Tibial nerve (tissue), 4 donors: ENCODE measurements around the gene CCDC149.

Source experiments
- EP300 ChIP-seq, 2 donors: sonication (generic); formaldehyde crosslinking; IDR thresholded peaks; one replicate each; pipeline ENCODE4 v1.6.1; 2017; ENCODE audit warnings: antibody characterized with exemption in 2 of 2, mild to moderate bottlenecking in 1 of 2
- POLR2A ChIP-seq, 2 donors: fragments of 450-650 bp; IDR thresholded peaks; one replicate each; pipeline ENCODE4 v1.6.1; 2017; ENCODE audit warnings: antibody characterized with exemption in 2 of 2, mild to moderate bottlenecking in 2 of 2, moderate library complexity in 2 of 2
- TF ChIP-seq, protein P1 (sequence below), 5 experiments: fragments of 200-600 bp in 3 of 5; fragments of 450-650 bp in 2 of 5; sonication (generic) in 3 of 5; IDR thresholded peaks; one replicate each; pipeline ENCODE4 v1.5.1; 2016 to 2019; ENCODE audit warnings: antibody characterized with exemption in 5 of 5, mild to moderate bottlenecking in 3 of 5, moderate library complexity in 2 of 5

DNA sequence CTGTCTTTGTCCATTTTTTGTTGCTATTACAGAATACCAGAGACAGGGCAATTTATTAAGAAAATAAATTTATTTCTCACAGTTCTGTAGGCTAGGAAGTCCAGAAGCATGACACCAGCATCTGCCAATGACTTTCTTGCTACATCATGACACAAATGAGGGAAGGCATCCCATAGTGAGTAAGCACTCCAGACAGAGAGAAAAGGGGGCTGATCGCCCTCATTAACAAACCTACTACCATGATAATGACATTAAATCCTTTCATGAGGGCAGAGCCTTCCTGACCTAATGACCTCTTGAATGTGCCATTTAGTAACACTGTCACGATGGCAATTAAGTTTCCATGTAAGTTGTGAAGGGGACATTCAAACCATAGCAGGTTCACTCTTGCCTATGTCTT, 20.1 kb downstream of the CCDC149 start:
- TF ChIP-seq, protein P1, sequence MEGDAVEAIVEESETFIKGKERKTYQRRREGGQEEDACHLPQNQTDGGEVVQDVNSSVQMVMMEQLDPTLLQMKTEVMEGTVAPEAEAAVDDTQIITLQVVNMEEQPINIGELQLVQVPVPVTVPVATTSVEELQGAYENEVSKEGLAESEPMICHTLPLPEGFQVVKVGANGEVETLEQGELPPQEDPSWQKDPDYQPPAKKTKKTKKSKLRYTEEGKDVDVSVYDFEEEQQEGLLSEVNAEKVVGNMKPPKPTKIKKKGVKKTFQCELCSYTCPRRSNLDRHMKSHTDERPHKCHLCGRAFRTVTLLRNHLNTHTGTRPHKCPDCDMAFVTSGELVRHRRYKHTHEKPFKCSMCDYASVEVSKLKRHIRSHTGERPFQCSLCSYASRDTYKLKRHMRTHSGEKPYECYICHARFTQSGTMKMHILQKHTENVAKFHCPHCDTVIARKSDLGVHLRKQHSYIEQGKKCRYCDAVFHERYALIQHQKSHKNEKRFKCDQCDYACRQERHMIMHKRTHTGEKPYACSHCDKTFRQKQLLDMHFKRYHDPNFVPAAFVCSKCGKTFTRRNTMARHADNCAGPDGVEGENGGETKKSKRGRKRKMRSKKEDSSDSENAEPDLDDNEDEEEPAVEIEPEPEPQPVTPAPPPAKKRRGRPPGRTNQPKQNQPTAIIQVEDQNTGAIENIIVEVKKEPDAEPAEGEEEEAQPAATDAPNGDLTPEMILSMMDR (IDR thresholded peaks at IDR 0.05), result no peak
- no peak for TF ChIP-seq POLR2A (IDR thresholded peaks at IDR 0.05)
- no peak for TF ChIP-seq EP300 (IDR thresholded peaks at IDR 0.05)
